Neural progenitor cell (in vitro differentiated cells): ENCODE data around the gene GNPAT. TPM values are rescaled to one million over a fixed set of nuclear protein-coding genes. Genes with fewer than 3 reads are reported as not detected.

Experiments used
- DNase-seq: peaks from one replicate; pipeline ENCODE4 v3.0.0-alpha.2; 2016; ENCODE audit warnings: low spot score
- H2AFZ ChIP-seq: fragments of 200-600 bp; sonication (generic); replicated peaks from 2 replicates; pipeline ENCODE4 v1.6.1; 2016; ENCODE audit warnings: antibody characterized with exemption
- H3F3A ChIP-seq: fragments of 200-600 bp; sonication (generic); 2 replicates; pipeline ENCODE4 v1.6.1; 2016; ENCODE audit warnings: antibody characterized with exemption, low read depth
- H3K27ac ChIP-seq: fragments of 200-600 bp; sonication (generic); 2 replicates; pipeline ENCODE4 v1.5.1; 2016; ENCODE audit warnings: mild to moderate bottlenecking
- H3K27me3 ChIP-seq: fragments of 200-600 bp; sonication (generic); 2 replicates; pipeline ENCODE4 v1.6.1; 2016; ENCODE audit warnings: mild to moderate bottlenecking, moderate library complexity
- H3K36me3 ChIP-seq: fragments of 200-600 bp; sonication (generic); 2 replicates; pipeline ENCODE4 v1.5.1; 2016
- H3K4me1 ChIP-seq: fragments of 200-600 bp; sonication (generic); 2 replicates; pipeline ENCODE4 v1.6.1; 2016; ENCODE audit warnings: mixed run types
- H3K4me2 ChIP-seq: fragments of 200-600 bp; sonication (generic); 2 replicates; pipeline ENCODE4 v1.6.1; 2016
- H3K4me3 ChIP-seq: fragments of 200-600 bp; sonication (generic); 2 replicates; pipeline ENCODE4 v1.5.1; 2016
- H3K79me2 ChIP-seq: fragments of 200-600 bp; sonication (generic); 2 replicates; pipeline ENCODE4 v1.6.1; 2016; ENCODE audit warnings: low read depth
- H3K9ac ChIP-seq: fragments of 200-600 bp; sonication (generic); 2 replicates; pipeline ENCODE4 v1.6.1; 2016
- H3K9me3 ChIP-seq: fragments of 200-600 bp; sonication (generic); 2 replicates; pipeline ENCODE4 v1.5.1; 2016; ENCODE audit warnings: low read depth
- H4K20me1 ChIP-seq: fragments of 200-600 bp; sonication (generic); 2 replicates; pipeline ENCODE4 v1.6.1; 2016; ENCODE audit warnings: low read depth
- H3K27ac Mint-ChIP-seq: 3 replicates; pipeline ENCODE4 v1.8.0; 2021; ENCODE audit warnings: mixed read lengths
- H3K27me3 Mint-ChIP-seq: 2 replicates; pipeline ENCODE4 v1.8.0; 2022; ENCODE audit warnings: low read depth, mild to moderate bottlenecking, inconsistent platforms, moderate library complexity, mixed read lengths; ENCODE audit not compliant: insufficient read depth
- H3K36me3 Mint-ChIP-seq: 3 replicates; pipeline ENCODE4 v1.8.0; 2021; ENCODE audit warnings: mixed read lengths
- H3K4me1 Mint-ChIP-seq: 3 replicates; pipeline ENCODE4 v1.8.0; 2021; ENCODE audit warnings: mixed read lengths
- H3K4me3 Mint-ChIP-seq: 3 replicates; pipeline ENCODE4 v1.8.0; 2021; ENCODE audit warnings: mild to moderate bottlenecking, moderate library complexity, mixed read lengths
- H3K9me3 Mint-ChIP-seq: 3 replicates; pipeline ENCODE4 v1.8.0; 2020; ENCODE audit warnings: mixed read lengths
- EZH2 ChIP-seq: fragments of 200-600 bp; sonication (generic); IDR thresholded peaks from 2 replicates; pipeline ENCODE4 v1.6.1; 2017; ENCODE audit warnings: antibody characterized with exemption, mild to moderate bottlenecking, moderate library complexity
- EZH2phosphoT487 ChIP-seq: fragments of 200-600 bp; sonication (generic); IDR thresholded peaks from 2 replicates; pipeline ENCODE4 v1.6.1; 2017; ENCODE audit warnings: antibody characterized with exemption
- total RNA-seq: library from RNA; depleted of rRNA; stranded (reverse); fragments of >200 nt; gene quantifications from 2 replicates; pipeline ENCODE4 v1.2.3, GENCODE V29; 2015; ENCODE audit warnings: low replicate concordance
- TF ChIP-seq, protein P1 (sequence below): fragments of 200-600 bp; sonication (generic); IDR thresholded peaks from 2 replicates; pipeline ENCODE4 v1.5.1; 2017; ENCODE audit warnings: antibody characterized with exemption, mild to moderate bottlenecking

GNPAT gene
- total RNA-seq, 1 donor from 2014 or later, result 137 TPM

DNA sequence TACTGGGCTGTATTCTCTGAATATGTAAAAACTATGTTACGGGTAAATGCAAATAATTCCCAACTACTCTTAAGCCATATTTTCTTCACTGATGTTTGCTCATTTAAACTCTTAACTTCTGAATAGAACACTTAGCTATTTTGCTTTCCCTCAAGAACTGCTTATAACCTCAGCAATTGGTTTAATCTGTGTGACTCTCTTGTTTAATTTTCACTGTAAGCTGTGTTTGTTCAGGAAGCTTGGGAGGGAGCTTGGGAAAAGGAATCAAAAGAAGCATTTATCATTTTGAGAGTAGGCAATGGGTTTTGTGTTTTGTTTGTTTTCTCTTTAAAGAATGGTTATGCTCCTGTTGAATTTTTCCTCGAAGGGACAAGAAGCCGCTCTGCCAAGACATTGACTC, 24.4 kb downstream of the GNPAT start:
- Histone ChIP-seq H3K27me3 (no peaks in the 10 kb centered on the region), H3K9me3 (no peaks in the 10 kb centered on the region), H3K27ac (no peak overlapping the region), H4K20me1 (peaks cover 4% of the 10 kb centered on the region), H3K4me1 (no peaks in the 10 kb centered on the region), H3K9ac (no peak overlapping the region), H3K4me3 (no peak overlapping the region), H3K36me3 (peaks cover 14% of the 10 kb centered on the region), H3K4me2 (no peak overlapping the region), H3F3A (no peaks in the 10 kb centered on the region), H3K79me2 (no peaks in the 10 kb centered on the region), H2AFZ (no peak overlapping the region)
- no peak overlapping the region for H3K4me3 Mint-ChIP-seq
- peaks cover 24% of the 10 kb centered on the region for H3K36me3 Mint-ChIP-seq
- H3K9me3 Mint-ChIP-seq, result no peaks in the 10 kb centered on the region
- H3K27me3 Mint-ChIP-seq, result no peaks in the 10 kb centered on the region
- TF ChIP-seq EZH2phosphoT487, result no peak
- TF ChIP-seq, protein P1, sequence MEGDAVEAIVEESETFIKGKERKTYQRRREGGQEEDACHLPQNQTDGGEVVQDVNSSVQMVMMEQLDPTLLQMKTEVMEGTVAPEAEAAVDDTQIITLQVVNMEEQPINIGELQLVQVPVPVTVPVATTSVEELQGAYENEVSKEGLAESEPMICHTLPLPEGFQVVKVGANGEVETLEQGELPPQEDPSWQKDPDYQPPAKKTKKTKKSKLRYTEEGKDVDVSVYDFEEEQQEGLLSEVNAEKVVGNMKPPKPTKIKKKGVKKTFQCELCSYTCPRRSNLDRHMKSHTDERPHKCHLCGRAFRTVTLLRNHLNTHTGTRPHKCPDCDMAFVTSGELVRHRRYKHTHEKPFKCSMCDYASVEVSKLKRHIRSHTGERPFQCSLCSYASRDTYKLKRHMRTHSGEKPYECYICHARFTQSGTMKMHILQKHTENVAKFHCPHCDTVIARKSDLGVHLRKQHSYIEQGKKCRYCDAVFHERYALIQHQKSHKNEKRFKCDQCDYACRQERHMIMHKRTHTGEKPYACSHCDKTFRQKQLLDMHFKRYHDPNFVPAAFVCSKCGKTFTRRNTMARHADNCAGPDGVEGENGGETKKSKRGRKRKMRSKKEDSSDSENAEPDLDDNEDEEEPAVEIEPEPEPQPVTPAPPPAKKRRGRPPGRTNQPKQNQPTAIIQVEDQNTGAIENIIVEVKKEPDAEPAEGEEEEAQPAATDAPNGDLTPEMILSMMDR, result no peak
- no peaks in the 10 kb centered on the region for H3K4me1 Mint-ChIP-seq
- no peak for DNase-seq
- no peak overlapping the region for H3K27ac Mint-ChIP-seq

DNA sequence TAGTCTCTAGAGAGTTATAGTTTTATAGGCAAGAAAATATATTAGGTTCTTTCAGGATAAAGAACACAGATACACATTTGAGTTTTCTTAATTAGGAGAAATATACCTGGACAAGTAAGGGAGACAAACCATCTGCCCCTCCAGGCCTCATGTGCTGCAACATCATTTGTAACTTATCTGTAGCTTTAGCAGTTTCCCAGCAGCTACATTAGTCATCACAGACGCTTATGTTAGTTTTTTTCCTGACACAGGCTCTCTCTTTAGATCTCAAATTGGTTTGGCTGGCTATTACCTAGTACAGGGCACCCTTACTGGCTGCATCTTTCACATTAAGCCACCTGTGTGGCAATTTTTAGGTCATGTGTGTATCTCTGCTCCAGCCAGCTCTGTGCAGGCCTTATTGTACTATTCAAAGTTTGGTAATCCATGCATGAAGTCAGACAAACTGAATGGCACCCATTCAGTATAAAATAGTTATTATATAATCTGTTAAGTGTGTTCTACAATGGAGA, 25.9 kb downstream of the GNPAT start:
- H3K36me3 ChIP-seq, result peaks cover 8% of the 10 kb centered on the region

GRCh38 chr1:231272173-231272572, 31.2 kb downstream of the GNPAT start:
- Mint-ChIP-seq H3K27ac (no peak overlapping the region), H3K4me3 (no peak overlapping the region), H3K36me3 (peaks cover 35% of the 10 kb centered on the region), H3K27me3 (no peaks in the 10 kb centered on the region), H3K9me3 (no peaks in the 10 kb centered on the region), H3K4me1 (no peaks in the 10 kb centered on the region)
- Histone ChIP-seq H3K27ac (no peak overlapping the region), H3K4me3 (no peak overlapping the region), H3K4me1 (no peaks in the 10 kb centered on the region), H3K36me3 (peaks cover 9% of the 10 kb centered on the region), H2AFZ (no peak overlapping the region), H3K27me3 (no peaks in the 10 kb centered on the region), H3F3A (no peaks in the 10 kb centered on the region), H3K9ac (no peak overlapping the region), H3K79me2 (no peaks in the 10 kb centered on the region), H4K20me1 (no peaks in the 10 kb centered on the region), H3K9me3 (no peaks in the 10 kb centered on the region), H3K4me2 (no peak overlapping the region)
- TF ChIP-seq, protein P1, result no peak
- no peak for TF ChIP-seq EZH2phosphoT487
- no peak for TF ChIP-seq EZH2
- DNase-seq, result no peak

More for the DNA sequence above, 25.9 kb downstream of the GNPAT start:
- H3K27ac Mint-ChIP-seq, result no peak overlapping the region
- Histone ChIP-seq H3F3A (no peaks in the 10 kb centered on the region), H3K9ac (no peak overlapping the region), H3K79me2 (no peaks in the 10 kb centered on the region), H3K4me1 (no peaks in the 10 kb centered on the region), H3K4me3 (no peak overlapping the region), H3K4me2 (no peak overlapping the region), H2AFZ (no peak overlapping the region), H3K9me3 (no peaks in the 10 kb centered on the region), H3K27me3 (no peaks in the 10 kb centered on the region), H3K27ac (no peak overlapping the region), H4K20me1 (peaks cover 4% of the 10 kb centered on the region)
- H3K36me3 Mint-ChIP-seq, result peaks cover 17% of the 10 kb centered on the region
- TF ChIP-seq EZH2 (no peak), EZH2phosphoT487 (no peak)
- TF ChIP-seq, protein P1, result no peak
- DNase-seq, result no peak
- no peaks in the 10 kb centered on the region for H3K4me1 Mint-ChIP-seq
- H3K9me3 Mint-ChIP-seq, result no peaks in the 10 kb centered on the region
- no peak overlapping the region for H3K4me3 Mint-ChIP-seq
- no peaks in the 10 kb centered on the region for H3K27me3 Mint-ChIP-seq
